B cell (primary cell): ENCODE data around the gene SKA3. TPM values are rescaled to one million over a fixed set of nuclear protein-coding genes. Genes with fewer than 3 reads are reported as not detected.

Source experiments
- ATAC-seq: fragments of 200-7000 bp; cut with Tn5 transposase; one replicate; pipeline ENCODE4 v1.10.0; 2021; ENCODE audit warnings: low read depth, mild to moderate bottlenecking, moderate number of reproducible peaks, moderate library complexity
- CTCF ChIA-PET: fragments of 350-600 bp; sonication (Branson Sonifier 250); formaldehyde crosslinking; loops from one replicate; lab custom pipeline; 2021; ENCODE audit warnings: antibody characterized with exemption, inconsistent platforms; lab: Charles Lee
- POLR2A ChIA-PET: fragments of 350-600 bp; sonication (Branson Sonifier 250); formaldehyde crosslinking; loops from one replicate; lab custom pipeline; 2021; ENCODE audit warnings: antibody characterized with exemption; lab: Charles Lee
- DNase-seq: peaks from one replicate; pipeline ENCODE4 v3.0.0; 2013
- H2AFZ ChIP-seq: 2 replicates; pipeline ENCODE4 v1.6.1; 2012; ENCODE audit warnings: mild to moderate bottlenecking, low read depth, low read length; ENCODE audit not compliant: insufficient read depth, poor library complexity, severe bottlenecking
- H3K27ac ChIP-seq, 2 donors: 1 replicate in 1 of 2; 2 replicates in 1 of 2; pipeline ENCODE4 v1.5.1; 2012 to 2013; ENCODE audit warnings: low read length in 2 of 2, mild to moderate bottlenecking in 2 of 2, moderate library complexity in 1 of 2
- H3K27me3 ChIP-seq, 4 experiments: fragments of 200-600 bp in 1 of 4; sonication (generic) in 1 of 4; replicated peaks in 1 of 4; 1 replicate in 2 of 4; 2 replicates in 2 of 4; pipeline versions ENCODE4 v1.6.1 to v1.7.0; 2013 to 2016; ENCODE audit warnings: low read length in 3 of 4, mild to moderate bottlenecking in 2 of 4, mixed read lengths in 1 of 4, moderate library complexity in 1 of 4; ENCODE audit not compliant: insufficient read depth in 4 of 4, control insufficient read depth in 3 of 4; ENCODE audit errors: control extremely low read depth in 1 of 4
- H3K36me3 ChIP-seq, 2 experiments: replicated peaks in 1 of 2; 1 replicate in 1 of 2; 2 replicates in 1 of 2; pipeline versions ENCODE4 v1.6.1 to v1.7.1; 2013; ENCODE audit warnings: low read length in 1 of 2; ENCODE audit not compliant: insufficient read depth in 2 of 2, control insufficient read depth in 1 of 2; ENCODE audit errors: control extremely low read depth in 1 of 2, extremely low read depth in 1 of 2
- H3K4me1 ChIP-seq, 2 donors: fragments of 200-600 bp in 1 of 2; sonication (generic) in 1 of 2; 1 replicate in 1 of 2; 2 replicates in 1 of 2; pipeline versions ENCODE4 v1.5.1 to v1.6.1; 2013 to 2017; ENCODE audit warnings: low read length in 2 of 2; ENCODE audit not compliant: control insufficient read depth in 2 of 2, insufficient read depth in 2 of 2
- H3K4me2 ChIP-seq: replicated peaks from 2 replicates; pipeline ENCODE3; 2012; ENCODE audit warnings: mild to moderate bottlenecking, low read depth, low read length; ENCODE audit not compliant: poor library complexity, severe bottlenecking
- H3K4me3 ChIP-seq, 5 experiments: fragments of 200-600 bp in 1 of 5; sonication (generic) in 1 of 5; 1 replicate in 3 of 5; 2 replicates in 2 of 5; pipeline versions ENCODE4 v1.5.1 to v1.7.0; 2011 to 2016; ENCODE audit warnings: low read length in 4 of 5, mild to moderate bottlenecking in 4 of 5, low read depth in 2 of 5, control low read depth in 1 of 5, moderate library complexity in 1 of 5; ENCODE audit not compliant: insufficient read depth in 1 of 5; ENCODE audit errors: control extremely low read depth in 1 of 5, extremely low read depth in 1 of 5
- H3K79me2 ChIP-seq: fragments of 200-600 bp; sonication (generic); one replicate; pipeline ENCODE4 v1.6.0; 2016; ENCODE audit warnings: low read length; ENCODE audit not compliant: control insufficient read depth, insufficient read depth
- H3K9ac ChIP-seq: fragments of 200-600 bp; sonication (generic); 2 replicates; pipeline ENCODE4 v1.6.1; 2017; ENCODE audit warnings: mild to moderate bottlenecking, low read length, moderate library complexity
- H3K9me3 ChIP-seq, 3 donors: one replicate each; pipeline versions ENCODE4 v1.6.1 to v1.7.1; 2013; ENCODE audit warnings: low read length in 2 of 3; ENCODE audit not compliant: control insufficient read depth in 2 of 3, insufficient read depth in 1 of 3; ENCODE audit errors: control extremely low read depth in 1 of 3
- H4K20me1 ChIP-seq: 2 replicates; pipeline ENCODE4 v1.6.0; 2012; ENCODE audit warnings: mild to moderate bottlenecking, low read length; ENCODE audit not compliant: insufficient read depth, control insufficient read depth, poor library complexity, severe bottlenecking
- H3K27ac Mint-ChIP-seq: one replicate; pipeline ENCODE4 v1.8.0; 2021; ENCODE audit warnings: mixed read lengths
- H3K27me3 Mint-ChIP-seq: one replicate; pipeline ENCODE4 v1.8.0; 2021; ENCODE audit warnings: mixed read lengths
- H3K4me1 Mint-ChIP-seq: one replicate; pipeline ENCODE4 v1.8.0; 2021; ENCODE audit warnings: mixed read lengths
- H3K4me3 Mint-ChIP-seq: one replicate; pipeline ENCODE4 v1.8.0; 2021; ENCODE audit warnings: mixed read lengths
- H3K9me3 Mint-ChIP-seq: one replicate; pipeline ENCODE4 v1.8.0; 2022; ENCODE audit warnings: mixed read lengths; ENCODE audit not compliant: insufficient read depth
- CTCF ChIP-seq: fragments of 200-600 bp; IDR thresholded peaks from one replicate; pipeline ENCODE4 v1.8.0; 2022; ENCODE audit warnings: antibody characterized with exemption, mild to moderate bottlenecking
- EZH2 ChIP-seq: IDR thresholded peaks from 2 replicates; pipeline ENCODE4 v1.6.1; 2012; ENCODE audit warnings: borderline replicate concordance, low read depth, mild to moderate bottlenecking, moderate library complexity, low read length; ENCODE audit not compliant: insufficient read depth, poor library complexity, severe bottlenecking
- WGBS: methylation state at CpG from one replicate; pipeline ENCODE4 v1.1.5; 2013; ENCODE audit warnings: missing lambda C conversion rate; ENCODE audit not compliant: insufficient coverage; 5-methylcytosine and 5-hydroxymethylcytosine counted together
- intact Hi-C: fragments of 100-400 bp; cut with micrococcal nuclease; formaldehyde crosslinking; loops from one replicate; pipeline ENCODE4 v1.10.0; 2022
- polyA plus RNA-seq: library from polyadenylated mRNA; depleted of rRNA; stranded (reverse); fragments of >200 nt; gene quantifications from 2 replicates; pipeline ENCODE4 v1.2.3, GENCODE V29; 2012
- total RNA-seq, 2 donors: library from RNA; stranded (reverse); fragments of 120-200 nt in 1 of 2; gene quantifications; 1 replicate in 1 of 2; 2 replicates in 1 of 2; pipeline versions ENCODE4 v1.2.3 to v1.2.4, GENCODE V29; 2013 to 2022

SKA3 gene
- total and polyA plus RNA-seq, 2 donors (not counting 1 experiment from before 2014, with no cell fraction given) = 0.07 to 0.20 TPM

GRCh38 chr13:21111546-21111945 lies 64.8 kb downstream of the SKA3 start:
- no peak overlapping the region for H3K27ac Mint-ChIP-seq
- intact Hi-C loops = no loop called here

GRCh38 chr13:21109168-21109567 lies 67.2 kb downstream of the SKA3 start:
- H3K36me3 ChIP-seq = no peaks in the 10 kb centered on the region
- TF ChIP-seq CTCF (no peak), EZH2 (no peak)
- H3K4me2 ChIP-seq = no peak overlapping the region
- H3K27ac ChIP-seq = no peak overlapping the region
- ChIA-PET CTCF (interaction anchor here (0.7 to 4.3 kb wide), 4 partner anchors 8 to 371 kb away, joined by 3 to 23 read pairs (median 8); no protein-coding TSS in a partner anchor), POLR2A (no interaction called here)
- WGBS = 92% methylated on average over 7 of the region's 7 CpGs
- H3K27ac Mint-ChIP-seq = no peak overlapping the region
- H3K9ac ChIP-seq = no peak overlapping the region
- intact Hi-C loops = no loop called here
- H3K79me2 ChIP-seq = no peaks in the 10 kb centered on the region
- ATAC-seq (no peak), DNase-seq (no peak)
- no peak overlapping the region for H3K4me3 ChIP-seq
- H2AFZ ChIP-seq = no peak overlapping the region
- no peaks in the 10 kb centered on the region for H3K4me1 ChIP-seq
- H4K20me1 ChIP-seq = no peaks in the 10 kb centered on the region
- no peaks in the 10 kb centered on the region for H3K27me3 ChIP-seq
- no peaks in the 10 kb centered on the region for H3K9me3 ChIP-seq
- no peak overlapping the region for H3K4me3 Mint-ChIP-seq
- no peaks in the 10 kb centered on the region for H3K9me3 Mint-ChIP-seq
- no peaks in the 10 kb centered on the region for H3K27me3 Mint-ChIP-seq
- no peaks in the 10 kb centered on the region for H3K4me1 Mint-ChIP-seq

More at GRCh38 chr13:21111546-21111945, 64.8 kb downstream of the SKA3 start:
- Histone ChIP-seq H3K4me2 (no peak overlapping the region), H3K27me3 (no peaks in the 10 kb centered on the region), H3K4me3 (no peak overlapping the region), H3K27ac (no peak overlapping the region), H4K20me1 (no peaks in the 10 kb centered on the region), H3K4me1 (no peaks in the 10 kb centered on the region), H3K9ac (no peak overlapping the region), H3K79me2 (no peaks in the 10 kb centered on the region), H2AFZ (no peak overlapping the region), H3K9me3 (no peaks in the 10 kb centered on the region), H3K36me3 (no peaks in the 10 kb centered on the region)
- WGBS = 76% methylated on average over 5 of the region's 8 CpGs
- DNase-seq = no peak
- H3K27me3 Mint-ChIP-seq = no peaks in the 10 kb centered on the region
- ChIA-PET POLR2A (no interaction called here), CTCF (interaction anchor here (0.7 to 4.3 kb wide), 8 partner anchors 7 to 384 kb away, joined by 3 to 23 read pairs (median 4); no protein-coding TSS in a partner anchor)
- no peak for ATAC-seq
- no peak overlapping the region for H3K4me3 Mint-ChIP-seq
- no peaks in the 10 kb centered on the region for H3K9me3 Mint-ChIP-seq
- H3K4me1 Mint-ChIP-seq = no peaks in the 10 kb centered on the region
- no peak for TF ChIP-seq CTCF
- no peak for TF ChIP-seq EZH2
